ENCODE results near the gene FLOT1. TPM values are rescaled to one million over a fixed set of nuclear protein-coding genes. Genes with fewer than 3 reads are reported as not detected.

Gene FLOT1
- total and polyA plus RNA-seq, 2 of the 13 experiments (the other 11 are each of a cell fraction or from before 2014, with no cell fraction given) = 82.3 to 130 TPM

- intact Hi-C loops (cut with micrococcal nuclease; ENCODE audit: unreplicated experiment) = no loop called here
- no peak overlapping the region for H3K4me3 ChIP-seq (replicated peaks in 1 of 3; ENCODE audit: insufficient read depth in 1 of 3, low read depth in 2 of 3, low read length in 3 of 3)
- FAIRE-seq (no peak), ATAC-seq (no peak), DNase-seq (ENCODE audit: low spot score) (no peak)
- in situ Hi-C loops (cut with HindIII; ENCODE audit: extremely low pct_ligation_motif_present, low pct_unique_long_range_greater_than_20kb) = no loop called here
- 100% methylated on average over 1 of the region's 1 CpG for WGBS (ENCODE audit: low lambda C conversion rate)
- ChIA-PET POLR2A (no interaction called here), CTCF (ENCODE audit: low intra/inter-chr PET ratio, low total read pairs) (no interaction called here)
- peaks cover 24 to 42% of the 10 kb centered on the region in 2 experiments for H3K36me3 ChIP-seq (replicated peaks in 1 of 2; ENCODE audit: control insufficient read depth in 1 of 2, insufficient read depth in 2 of 2, low read length in 2 of 2)
- H3K79me2 ChIP-seq (ENCODE audit: insufficient read depth, low read length) = peaks cover 3% of the 10 kb centered on the region
- peak; percentile 66; the same call in 1 of the 2 replicates for TF ChIP-seq CEBPB (IDR thresholded peaks at IDR 0.05; ENCODE audit: borderline replicate concordance, low read depth, low read length)
- no peak for TF ChIP-seq ZNF264 (CRISPR knock-in tag; IDR thresholded peaks at IDR 0.05)
- no peaks in the 10 kb centered on the region for H4K20me1 ChIP-seq (ENCODE audit: insufficient read depth, low read length)
- no peak overlapping the region for H3K27ac ChIP-seq (ENCODE audit: extremely low read length, insufficient read depth, low read length)
- no peaks in the 10 kb centered on the region; a peak in 1 of 5 replicates for H3K27me3 ChIP-seq (ENCODE audit: control insufficient read depth in 1 of 2, insufficient read depth in 2 of 2, low read length in 2 of 2)
- H3K9ac ChIP-seq (ENCODE audit: insufficient read depth, low read depth, low read length) = no peak overlapping the region
- H3K4me2 ChIP-seq (ENCODE audit: low read depth, low read length) = no peak overlapping the region
- H3K4me1 ChIP-seq (ENCODE audit: insufficient read depth, low read length) = peaks cover 35% of the 10 kb centered on the region
- H2AFZ ChIP-seq (ENCODE audit: low read length) = no peak overlapping the region
- BruUV-seq (replicated peaks) = no TSS peak
- no peaks in the 10 kb centered on the region for H3K9me3 ChIP-seq (ENCODE audit: low read length)
Observed at GRCh38 chr6:30714263-30714662, 28.2 kb downstream of the FLOT1 start.

- 96% methylated on average over 7 of the region's 7 CpGs for WGBS (ENCODE audit: low lambda C conversion rate)
- Histone ChIP-seq H3K79me2 (ENCODE audit: insufficient read depth, low read length) (no peaks in the 10 kb centered on the region), H3K4me2 (ENCODE audit: low read depth, low read length) (no peak overlapping the region), H3K27me3 (ENCODE audit: control insufficient read depth in 1 of 2, insufficient read depth in 2 of 2, low read length in 2 of 2) (no peaks in the 10 kb centered on the region; a peak in 1 of 5 replicates), H2AFZ (ENCODE audit: low read length) (no peak overlapping the region), H3K27ac (ENCODE audit: extremely low read length, insufficient read depth, low read length) (no peak overlapping the region), H3K9ac (ENCODE audit: insufficient read depth, low read depth, low read length) (no peak overlapping the region), H3K4me1 (ENCODE audit: insufficient read depth, low read length) (peaks cover 21% of the 10 kb centered on the region), H4K20me1 (ENCODE audit: insufficient read depth, low read length) (no peaks in the 10 kb centered on the region), H3K4me3 (replicated peaks in 1 of 3; ENCODE audit: insufficient read depth in 1 of 3, low read depth in 2 of 3, low read length in 3 of 3) (no peak overlapping the region), H3K36me3 (replicated peaks in 1 of 2; ENCODE audit: control insufficient read depth in 1 of 2, insufficient read depth in 2 of 2, low read length in 2 of 2) (peaks cover 25 to 49% of the 10 kb centered on the region in 2 experiments), H3K9me3 (ENCODE audit: low read length) (no peaks in the 10 kb centered on the region)
- ChIA-PET POLR2A (no interaction called here), CTCF (ENCODE audit: low intra/inter-chr PET ratio, low total read pairs) (no interaction called here)
- intact Hi-C loops (cut with micrococcal nuclease; ENCODE audit: unreplicated experiment) = no loop called here
- no peak for FAIRE-seq
- no peak for ATAC-seq
- DNase-seq (ENCODE audit: low spot score) = no peak
- no TSS peak for BruUV-seq (replicated peaks)
- TF ChIP-seq KDM5B (CRISPR knock-in tag; IDR thresholded peaks at IDR 0.05; ENCODE audit: borderline replicate concordance) (no peak), FOXP1 (IDR thresholded peaks at IDR 0.05) (no peak), FOXP1 (CRISPR knock-in tag; IDR thresholded peaks at IDR 0.05) (no peak), ARID3A (IDR thresholded peaks at IDR 0.05; ENCODE audit: low read depth, low read length) (no peak), ZC3H4 (CRISPR knock-in tag; IDR thresholded peaks at IDR 0.05; ENCODE audit: borderline replicate concordance) (no peak)
- in situ Hi-C loops (cut with HindIII; ENCODE audit: extremely low pct_ligation_motif_present, low pct_unique_long_range_greater_than_20kb) = no loop called here
Observed at GRCh38 chr6:30712441-30712945, 30.0 kb downstream of the FLOT1 start.
